ENCODE data around the gene RPGR.

Gene RPGR

DNA sequence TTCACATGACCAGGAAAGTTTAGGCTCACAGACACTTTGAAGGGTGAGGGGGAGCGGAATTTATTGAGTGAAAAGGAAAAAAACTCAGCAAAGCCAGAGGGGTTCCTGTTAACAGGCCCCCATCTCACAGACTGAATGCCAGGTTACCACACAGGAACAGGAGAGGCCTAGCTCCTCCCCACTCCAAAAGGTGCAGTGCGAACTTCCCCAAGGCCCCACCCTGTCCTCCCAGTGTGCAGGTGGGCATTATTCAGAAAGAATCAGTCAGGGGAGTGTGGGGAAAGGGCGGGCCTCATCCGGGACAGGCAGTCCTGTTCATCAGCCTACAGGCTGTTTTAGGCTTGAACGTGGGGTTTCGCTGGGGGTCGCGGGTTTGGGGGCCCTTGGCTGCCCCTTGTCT, 29.1 kb upstream of the RPGR start:
- Histone ChIP-seq H3F3A (ENCODE audit: low read depth) (no peaks in the 10 kb centered on the region), H3K36me3 (ENCODE audit: insufficient read depth, low read length) (no peaks in the 10 kb centered on the region), H3K9ac (ENCODE audit: low read depth, low read length, poor library complexity, severe bottlenecking) (no peak overlapping the region), H3K4me3 (ENCODE audit: low read length, poor library complexity, severe bottlenecking) (no peak overlapping the region), H3K4me1 (ENCODE audit: insufficient read depth, low read length, poor library complexity, severe bottlenecking) (peaks cover 4% of the 10 kb centered on the region), H3K4me2 (ENCODE audit: low read depth, low read length, poor library complexity, severe bottlenecking) (no peak overlapping the region), H3K27me3 (ENCODE audit: insufficient read depth, low read length, poor library complexity, severe bottlenecking) (no peaks in the 10 kb centered on the region), H3K79me2 (ENCODE audit: insufficient read depth, low read length) (no peaks in the 10 kb centered on the region), H4K20me1 (ENCODE audit: insufficient read depth, low read length, poor library complexity, severe bottlenecking) (no peaks in the 10 kb centered on the region), H3K9me2 (replicated peaks; ENCODE audit: low read depth, low read length) (no peaks in the 10 kb centered on the region), H2AFZ (ENCODE audit: low read length) (no peak overlapping the region), H3K9me3 (ENCODE audit: insufficient read depth, low read depth, low read length) (no peaks in the 10 kb centered on the region)
- TF ChIP-seq, protein P1, sequence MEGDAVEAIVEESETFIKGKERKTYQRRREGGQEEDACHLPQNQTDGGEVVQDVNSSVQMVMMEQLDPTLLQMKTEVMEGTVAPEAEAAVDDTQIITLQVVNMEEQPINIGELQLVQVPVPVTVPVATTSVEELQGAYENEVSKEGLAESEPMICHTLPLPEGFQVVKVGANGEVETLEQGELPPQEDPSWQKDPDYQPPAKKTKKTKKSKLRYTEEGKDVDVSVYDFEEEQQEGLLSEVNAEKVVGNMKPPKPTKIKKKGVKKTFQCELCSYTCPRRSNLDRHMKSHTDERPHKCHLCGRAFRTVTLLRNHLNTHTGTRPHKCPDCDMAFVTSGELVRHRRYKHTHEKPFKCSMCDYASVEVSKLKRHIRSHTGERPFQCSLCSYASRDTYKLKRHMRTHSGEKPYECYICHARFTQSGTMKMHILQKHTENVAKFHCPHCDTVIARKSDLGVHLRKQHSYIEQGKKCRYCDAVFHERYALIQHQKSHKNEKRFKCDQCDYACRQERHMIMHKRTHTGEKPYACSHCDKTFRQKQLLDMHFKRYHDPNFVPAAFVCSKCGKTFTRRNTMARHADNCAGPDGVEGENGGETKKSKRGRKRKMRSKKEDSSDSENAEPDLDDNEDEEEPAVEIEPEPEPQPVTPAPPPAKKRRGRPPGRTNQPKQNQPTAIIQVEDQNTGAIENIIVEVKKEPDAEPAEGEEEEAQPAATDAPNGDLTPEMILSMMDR (conservative IDR thresholded peaks at IDR 0.05; ENCODE audit: low read length): no peak
- no peak for TF ChIP-seq EZH2phosphoT487 (IDR thresholded peaks at IDR 0.05; ENCODE audit: borderline replicate concordance)

DNA sequence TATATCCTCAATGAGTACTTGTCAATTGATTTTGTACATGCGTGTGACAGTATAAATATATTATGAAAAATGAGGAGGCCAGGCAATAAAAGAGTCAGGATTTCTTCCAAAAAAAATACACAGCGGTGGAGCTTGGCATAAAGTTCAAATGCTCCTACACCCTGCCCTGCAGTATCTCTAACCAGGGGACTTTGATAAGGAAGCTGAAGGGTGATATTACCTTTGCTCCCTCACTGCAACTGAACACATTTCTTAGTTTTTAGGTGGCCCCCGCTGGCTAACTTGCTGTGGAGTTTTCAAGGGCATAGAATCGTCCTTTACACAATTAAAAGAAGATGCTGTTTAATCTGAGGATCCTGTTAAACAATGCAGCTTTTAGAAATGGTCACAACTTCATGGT, 25.1 kb upstream of the RPGR start, which contains the start of gene OTC:
TSS of gene OTC (plus strand) at position 243 of the 400 bp plus-strand sequence. CDS start at position 336, 93 bp downstream.
- no peak within 1 kb of the TSS for H2AFZ ChIP-seq (ENCODE audit: low read length)
- no peaks in the 10 kb centered on the region for H3K27me3 ChIP-seq (ENCODE audit: insufficient read depth, low read length, poor library complexity, severe bottlenecking)
- H3K9me2 ChIP-seq (replicated peaks; ENCODE audit: low read depth, low read length): no peaks in the 10 kb centered on the region
- H3K4me2 ChIP-seq (ENCODE audit: low read depth, low read length, poor library complexity, severe bottlenecking): no peak within 1 kb of the TSS
- no peaks in the 10 kb centered on the region for H4K20me1 ChIP-seq (ENCODE audit: insufficient read depth, low read length, poor library complexity, severe bottlenecking)
- H3K79me2 ChIP-seq (ENCODE audit: insufficient read depth, low read length): no peaks in the 10 kb centered on the region
- no peak within 1 kb of the TSS for H3K4me3 ChIP-seq (ENCODE audit: low read length, poor library complexity, severe bottlenecking)
- no peaks in the 10 kb centered on the region for H3K36me3 ChIP-seq (ENCODE audit: insufficient read depth, low read length)
- no peak within 1 kb of the TSS for H3K9ac ChIP-seq (ENCODE audit: low read depth, low read length, poor library complexity, severe bottlenecking)
- H3K9me3 ChIP-seq (ENCODE audit: insufficient read depth, low read depth, low read length): no peaks in the 10 kb centered on the region
- TF ChIP-seq EZH2phosphoT487 (IDR thresholded peaks at IDR 0.05; ENCODE audit: borderline replicate concordance): no peak
- TF ChIP-seq, protein P1 (conservative IDR thresholded peaks at IDR 0.05; ENCODE audit: low read length): no peak
- H3F3A ChIP-seq (ENCODE audit: low read depth): no peaks in the 10 kb centered on the region
- H3K4me1 ChIP-seq (ENCODE audit: insufficient read depth, low read length, poor library complexity, severe bottlenecking): peaks cover 6% of the 10 kb centered on the region

DNA sequence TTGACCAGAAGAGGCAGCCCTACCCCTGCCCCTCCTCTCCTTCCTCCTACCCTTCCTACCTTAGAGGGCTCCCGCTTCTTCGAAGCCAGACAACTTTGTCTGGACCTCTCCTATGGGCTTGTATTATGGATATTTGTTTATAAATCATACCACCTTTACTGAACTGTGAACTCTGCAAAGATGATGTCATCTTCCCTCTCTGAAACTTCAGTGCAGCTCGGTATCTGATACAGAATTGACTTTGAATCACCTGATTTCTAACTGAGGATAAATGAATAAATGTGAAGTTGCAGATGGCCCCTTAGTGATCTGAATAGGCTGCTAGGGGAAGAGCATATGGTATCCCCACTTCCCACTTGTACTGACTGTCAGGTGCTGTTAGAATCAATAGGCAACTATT, 24.0 kb upstream of the RPGR start:
- Histone ChIP-seq H3K4me3 (ENCODE audit: low read length, poor library complexity, severe bottlenecking) (no peak overlapping the region), H3K9me2 (replicated peaks; ENCODE audit: low read depth, low read length) (no peaks in the 10 kb centered on the region), H3K9me3 (ENCODE audit: insufficient read depth, low read depth, low read length) (no peaks in the 10 kb centered on the region), H3F3A (ENCODE audit: low read depth) (no peaks in the 10 kb centered on the region), H3K36me3 (ENCODE audit: insufficient read depth, low read length) (no peaks in the 10 kb centered on the region), H3K79me2 (ENCODE audit: insufficient read depth, low read length) (no peaks in the 10 kb centered on the region), H4K20me1 (ENCODE audit: insufficient read depth, low read length, poor library complexity, severe bottlenecking) (no peaks in the 10 kb centered on the region), H3K4me1 (ENCODE audit: insufficient read depth, low read length, poor library complexity, severe bottlenecking) (peaks cover 16% of the 10 kb centered on the region), H3K4me2 (ENCODE audit: low read depth, low read length, poor library complexity, severe bottlenecking) (no peak overlapping the region), H2AFZ (ENCODE audit: low read length) (no peak overlapping the region), H3K27me3 (ENCODE audit: insufficient read depth, low read length, poor library complexity, severe bottlenecking) (no peaks in the 10 kb centered on the region), H3K9ac (ENCODE audit: low read depth, low read length, poor library complexity, severe bottlenecking) (no peak overlapping the region)
- no peak for TF ChIP-seq EZH2phosphoT487 (IDR thresholded peaks at IDR 0.05; ENCODE audit: borderline replicate concordance)
- TF ChIP-seq, protein P1 (conservative IDR thresholded peaks at IDR 0.05; ENCODE audit: low read length): no peak
